Peyer's patch (tissue), 4 donors: ENCODE measurements around the gene JADE2.

Source experiments
- CTCF ChIP-seq, 6 experiments: fragments of 450-650 bp in 4 of 6; fragments of 200-600 bp in 2 of 6; sonication (generic) in 1 of 6; IDR thresholded peaks; one replicate each; pipeline ENCODE4 v1.5.1; 2017 to 2019; ENCODE audit warnings: antibody characterized with exemption in 6 of 6, mild to moderate bottlenecking in 3 of 6, moderate library complexity in 1 of 6
- POLR2A ChIP-seq, 2 donors: fragments of 450-650 bp; IDR thresholded peaks; one replicate each; pipeline ENCODE4 v1.5.1; 2017; ENCODE audit warnings: antibody characterized with exemption in 2 of 2, mild to moderate bottlenecking in 2 of 2, moderate library complexity in 2 of 2

DNA sequence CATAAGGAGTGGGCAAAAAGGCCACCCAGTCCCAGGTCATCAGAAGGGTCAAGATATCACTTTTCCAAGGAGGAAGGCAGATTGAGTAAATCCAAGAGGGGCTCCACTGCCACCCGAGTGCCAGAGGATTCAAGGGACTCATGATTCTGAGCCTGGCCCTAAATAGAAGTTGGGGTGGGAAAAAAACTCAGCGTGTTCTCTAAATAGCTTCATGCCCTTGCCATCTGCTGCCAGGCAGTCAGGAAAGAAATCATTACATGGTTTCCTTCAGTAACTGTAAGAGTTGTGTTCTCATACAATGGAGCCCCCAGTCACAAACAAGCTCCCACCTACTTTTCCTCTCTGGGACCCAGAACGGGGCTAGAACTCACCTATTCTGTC is 70.0 kb downstream of the JADE2 start:
- TF ChIP-seq CTCF (IDR thresholded peaks at IDR 0.05) = no peak
- TF ChIP-seq POLR2A (IDR thresholded peaks at IDR 0.05) = no peak
